IPS-20b (cell line): ENCODE data around the gene FBXL13.

ENCODE experiments used
- H3K27ac ChIP-seq: one replicate; pipeline ENCODE4 v1.5.1; 2013; ENCODE audit warnings: low read length
- H3K27me3 ChIP-seq: 2 replicates; pipeline ENCODE4 v1.6.1; 2013; ENCODE audit warnings: mild to moderate bottlenecking, low read length, inconsistent platforms; ENCODE audit not compliant: insufficient read depth
- H3K36me3 ChIP-seq: 2 replicates; pipeline ENCODE4 v1.6.1; 2013; ENCODE audit warnings: low read depth, mild to moderate bottlenecking, inconsistent platforms, low read length, moderate library complexity; ENCODE audit not compliant: insufficient read depth
- H3K4me1 ChIP-seq: 2 replicates; pipeline ENCODE4 v1.6.1; 2013; ENCODE audit warnings: mild to moderate bottlenecking, control low read depth, inconsistent platforms, low read length, moderate library complexity; ENCODE audit not compliant: insufficient read depth
- H3K4me3 ChIP-seq: 2 replicates; pipeline ENCODE4 v1.5.1; 2013; ENCODE audit warnings: mild to moderate bottlenecking, low read length, inconsistent platforms
- H3K9ac ChIP-seq: 2 replicates; pipeline ENCODE4 v1.6.1; 2013; ENCODE audit warnings: low read depth, mild to moderate bottlenecking, inconsistent platforms, low read length, moderate library complexity
- H3K9me3 ChIP-seq: 2 replicates; pipeline ENCODE4 v1.6.1; 2013; ENCODE audit warnings: mild to moderate bottlenecking, low read depth, low read length, inconsistent platforms; ENCODE audit not compliant: insufficient read depth

The FBXL13 gene

DNA sequence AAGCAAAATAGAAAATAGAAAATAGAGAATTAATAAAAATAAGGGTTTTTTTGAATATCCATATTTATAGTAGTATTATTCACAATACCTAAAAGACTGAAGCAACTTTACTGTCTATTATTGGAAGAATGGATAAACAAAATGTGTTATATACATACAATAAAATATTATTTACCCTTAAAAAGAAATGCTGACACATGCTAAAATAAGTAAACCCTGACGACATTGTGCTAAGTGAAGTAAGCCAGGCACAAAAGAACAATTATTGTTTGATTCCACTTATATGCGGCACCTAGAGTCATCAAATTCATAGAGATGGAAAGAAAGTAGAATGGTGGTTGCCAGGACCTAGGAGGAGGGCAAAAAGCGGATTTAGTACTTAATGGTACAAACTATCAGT, 122.8 kb downstream of the FBXL13 start:
- no peaks in the 10 kb centered on the region for H3K4me1 ChIP-seq

DNA sequence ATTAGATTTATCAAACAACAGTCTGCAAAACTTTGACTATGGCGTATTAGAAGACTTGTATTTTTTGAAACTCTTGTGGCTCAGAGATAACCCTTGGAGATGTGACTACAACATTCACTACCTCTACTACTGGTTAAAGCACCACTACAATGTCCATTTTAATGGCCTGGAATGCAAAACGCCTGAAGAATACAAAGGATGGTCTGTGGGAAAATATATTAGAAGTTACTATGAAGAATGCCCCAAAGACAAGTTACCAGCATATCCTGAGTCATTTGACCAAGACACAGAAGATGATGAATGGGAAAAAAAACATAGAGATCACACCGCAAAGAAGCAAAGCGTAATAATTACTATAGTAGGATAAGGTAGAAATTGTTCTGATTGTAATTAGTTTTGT, 130.4 kb downstream of the FBXL13 start:
- peaks cover 38% of the 10 kb centered on the region for H3K4me1 ChIP-seq
- no peaks in the 10 kb centered on the region for H3K36me3 ChIP-seq
- H3K9ac ChIP-seq, result no peak overlapping the region
- H3K9me3 ChIP-seq, result no peaks in the 10 kb centered on the region
- no peaks in the 10 kb centered on the region for H3K27me3 ChIP-seq
- peak overlapping the region; percentile 46 for H3K4me3 ChIP-seq
- H3K27ac ChIP-seq, result no peak overlapping the region

More for the DNA sequence above, 122.8 kb downstream of the FBXL13 start:
- Histone ChIP-seq H3K4me3 (no peak overlapping the region), H3K36me3 (no peaks in the 10 kb centered on the region), H3K9ac (no peak overlapping the region), H3K27ac (no peak overlapping the region), H3K9me3 (no peaks in the 10 kb centered on the region), H3K27me3 (no peaks in the 10 kb centered on the region)

DNA sequence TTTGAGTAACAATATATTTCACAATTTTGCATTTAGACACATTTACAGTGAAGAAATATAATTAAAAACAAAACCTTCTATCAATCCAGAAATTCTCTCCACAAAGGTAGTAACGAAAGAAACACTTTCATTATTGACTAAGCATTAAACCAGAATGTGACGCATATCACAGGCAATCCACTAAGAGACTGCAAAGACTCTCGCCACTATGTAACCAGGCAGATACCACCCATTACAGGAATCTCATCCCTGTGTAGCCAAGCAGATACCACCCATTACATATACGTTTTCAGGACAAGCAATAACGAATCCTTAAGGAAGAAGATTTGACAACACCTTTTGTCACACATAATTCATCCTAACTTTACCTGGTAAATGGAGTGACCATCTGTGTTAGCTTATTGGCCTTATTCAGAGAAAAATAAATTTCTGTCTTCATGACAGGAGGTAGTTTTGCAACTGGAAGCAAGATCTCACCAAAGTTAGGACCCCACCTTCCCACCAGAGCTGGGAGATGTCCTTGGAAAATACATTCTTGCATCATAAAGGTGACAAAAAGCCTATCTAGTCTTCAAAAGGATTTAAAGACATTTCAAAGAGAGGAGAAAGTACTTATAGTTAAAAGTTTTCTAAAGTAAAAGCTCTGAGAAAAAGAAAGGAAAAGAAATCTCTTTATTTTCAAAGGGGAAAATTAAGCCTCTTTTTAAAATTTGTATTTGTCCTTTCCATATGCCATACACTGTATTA, 131.0 kb downstream of the FBXL13 start:
- H3K4me3 ChIP-seq, result peak overlapping the region; percentile 46
- H3K27ac ChIP-seq, result no peak overlapping the region
- no peaks in the 10 kb centered on the region for H3K9me3 ChIP-seq
- H3K4me1 ChIP-seq, result peaks cover 44% of the 10 kb centered on the region
- no peaks in the 10 kb centered on the region for H3K36me3 ChIP-seq
- peak overlapping the region; percentile 2; the same call in 1 of the 2 replicates for H3K9ac ChIP-seq
- H3K27me3 ChIP-seq, result no peaks in the 10 kb centered on the region

DNA sequence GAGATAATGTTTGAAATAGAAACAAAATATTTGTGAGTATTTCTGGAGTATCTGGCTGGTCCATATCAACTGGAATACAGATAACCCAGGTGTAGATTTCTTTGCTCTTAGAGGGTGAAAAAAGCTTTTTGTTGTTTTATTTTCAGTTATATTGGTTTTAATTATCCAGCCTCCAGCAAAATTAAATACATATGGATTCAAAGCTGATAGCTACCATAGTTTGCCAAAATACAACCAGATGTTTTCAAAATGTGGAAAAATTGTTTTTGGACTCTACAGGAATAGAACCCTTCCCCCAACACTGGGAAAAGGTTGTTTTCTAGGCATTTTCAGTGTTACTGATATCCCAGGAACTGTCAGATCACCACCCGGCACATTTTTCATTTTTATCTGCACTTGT, 131.7 kb downstream of the FBXL13 start:
- peak overlapping the region; percentile 2; the same call in 1 of the 2 replicates for H3K9ac ChIP-seq
- peak overlapping the region; percentile 29 for H3K27ac ChIP-seq
- peak overlapping the region; percentile 46 for H3K4me3 ChIP-seq
- peaks cover 51% of the 10 kb centered on the region for H3K4me1 ChIP-seq
- no peaks in the 10 kb centered on the region for H3K36me3 ChIP-seq
- H3K9me3 ChIP-seq, result no peaks in the 10 kb centered on the region
- H3K27me3 ChIP-seq, result no peaks in the 10 kb centered on the region

DNA sequence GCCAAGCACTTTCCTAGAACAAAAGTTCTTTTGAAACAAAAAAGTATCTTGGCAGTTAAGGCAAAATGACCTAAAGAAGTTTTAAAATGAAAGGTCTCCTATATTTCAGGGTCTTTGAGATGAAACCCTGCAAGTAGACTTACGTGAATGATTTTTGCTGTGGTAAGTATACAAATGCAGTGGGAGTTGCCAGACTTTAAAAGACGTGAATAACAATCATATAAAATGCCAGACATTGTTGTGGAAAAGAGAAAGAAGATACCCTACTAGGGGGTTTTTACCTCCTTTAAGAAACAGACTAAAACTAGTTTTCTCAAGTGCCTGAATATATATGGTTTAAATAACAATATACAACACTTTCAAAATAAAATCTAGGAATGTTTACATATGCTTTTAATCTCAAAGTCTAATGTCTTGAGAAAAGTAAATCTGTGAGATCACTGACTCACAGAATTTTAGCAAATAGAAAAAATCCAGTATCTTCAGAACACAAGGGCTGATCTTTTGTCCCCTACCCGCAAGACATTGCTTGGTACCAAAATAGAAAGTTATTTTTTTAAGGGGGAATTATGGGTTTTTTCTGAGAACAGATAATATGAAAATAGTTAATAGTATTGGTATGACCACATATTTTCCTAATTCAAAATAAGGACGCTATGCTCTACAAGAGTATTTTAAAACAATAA, 132.3 kb downstream of the FBXL13 start:
- Histone ChIP-seq H3K36me3 (no peaks in the 10 kb centered on the region), H3K9ac (peak overlapping the region; percentile 2; the same call in 1 of the 2 replicates), H3K4me3 (peak overlapping the region; percentile 46), H3K9me3 (no peaks in the 10 kb centered on the region), H3K27me3 (no peaks in the 10 kb centered on the region), H3K4me1 (peaks cover 53% of the 10 kb centered on the region), H3K27ac (peak overlapping the region; percentile 29)

DNA sequence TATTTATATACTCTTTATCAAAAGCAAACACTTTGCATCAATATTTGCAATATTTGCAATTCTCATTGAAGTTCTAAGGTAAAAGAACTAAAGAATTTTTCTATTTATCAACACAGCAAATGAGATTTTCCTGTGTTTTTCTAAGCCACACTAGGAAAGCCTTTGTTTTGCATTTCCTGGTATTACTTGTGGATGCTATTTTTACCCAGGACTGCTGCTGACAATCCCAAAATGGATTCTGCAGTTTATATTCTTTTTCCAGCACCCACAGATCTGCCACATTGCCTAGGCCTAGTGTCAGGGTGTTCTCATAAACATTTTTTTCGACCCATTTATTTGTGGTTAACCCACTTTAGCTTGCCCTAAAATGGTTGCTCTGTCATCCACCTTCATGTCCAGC, 135.9 kb downstream of the FBXL13 start:
- H3K4me1 ChIP-seq, result peaks cover 57% of the 10 kb centered on the region
- H3K36me3 ChIP-seq, result no peaks in the 10 kb centered on the region
- H3K9me3 ChIP-seq, result no peaks in the 10 kb centered on the region
- no peak overlapping the region for H3K4me3 ChIP-seq
- no peak overlapping the region for H3K9ac ChIP-seq
- H3K27me3 ChIP-seq, result no peaks in the 10 kb centered on the region
- H3K27ac ChIP-seq, result no peak overlapping the region

DNA sequence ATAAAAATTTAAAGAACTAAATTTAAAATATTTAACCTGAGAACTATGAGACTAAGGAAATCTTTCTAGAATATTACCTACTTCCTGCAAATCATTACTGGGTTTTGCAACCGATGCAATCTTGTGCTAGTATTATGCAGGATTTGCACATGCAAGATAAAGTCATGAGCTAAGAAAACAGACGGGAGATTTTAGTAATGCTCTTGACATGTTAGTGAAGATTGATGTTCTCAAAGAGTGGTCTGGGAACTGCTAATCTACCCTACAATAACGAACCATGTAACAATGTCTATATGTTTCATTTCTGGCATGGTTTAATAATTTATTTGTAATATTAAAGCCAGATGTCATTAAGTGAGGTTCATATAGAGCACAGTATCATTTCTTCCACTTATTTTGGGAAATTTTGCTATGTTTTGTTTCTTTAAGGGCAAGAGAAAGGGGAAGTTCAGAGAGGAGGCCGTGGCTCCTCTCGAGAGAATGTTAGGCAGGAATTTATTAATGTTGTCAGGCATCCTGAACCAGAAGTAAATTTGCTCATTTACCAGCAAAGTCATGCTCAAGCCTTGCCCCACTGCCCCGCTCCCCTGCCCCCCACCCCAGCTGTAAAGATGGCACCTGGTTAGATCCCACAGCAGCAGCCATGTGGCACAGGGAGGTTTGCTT, 139.0 kb downstream of the FBXL13 start:
- Histone ChIP-seq H3K36me3 (no peaks in the 10 kb centered on the region), H3K9me3 (no peaks in the 10 kb centered on the region), H3K27ac (no peak overlapping the region), H3K4me3 (no peak overlapping the region), H3K4me1 (peaks cover 49% of the 10 kb centered on the region), H3K9ac (no peak overlapping the region), H3K27me3 (no peaks in the 10 kb centered on the region)

DNA sequence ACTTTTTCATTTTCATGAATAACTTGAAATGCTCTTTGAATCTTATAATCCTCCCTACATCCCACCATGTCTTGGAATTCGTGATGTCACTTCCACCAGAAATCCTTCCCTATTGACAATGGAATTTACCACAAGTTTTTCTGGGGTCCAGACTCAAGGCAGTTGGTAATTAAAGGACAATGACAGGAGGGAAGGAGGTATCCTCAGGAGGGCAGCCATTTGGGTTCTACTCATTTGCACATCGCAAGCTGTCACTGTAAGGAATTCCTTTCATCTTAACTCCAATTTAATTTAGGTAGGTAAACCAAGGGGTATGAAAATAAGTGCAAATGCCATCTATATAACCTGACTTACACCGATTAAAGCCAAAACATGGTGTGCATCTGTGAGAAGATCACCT, 139.9 kb downstream of the FBXL13 start:
- Histone ChIP-seq H3K27me3 (no peaks in the 10 kb centered on the region), H3K27ac (no peak overlapping the region), H3K4me1 (peaks cover 49% of the 10 kb centered on the region), H3K9ac (peak overlapping the region; percentile 74; the same call in 1 of the 2 replicates), H3K4me3 (peak overlapping the region; percentile 44; the same call in 1 of the 2 replicates), H3K36me3 (no peaks in the 10 kb centered on the region), H3K9me3 (no peaks in the 10 kb centered on the region)

DNA sequence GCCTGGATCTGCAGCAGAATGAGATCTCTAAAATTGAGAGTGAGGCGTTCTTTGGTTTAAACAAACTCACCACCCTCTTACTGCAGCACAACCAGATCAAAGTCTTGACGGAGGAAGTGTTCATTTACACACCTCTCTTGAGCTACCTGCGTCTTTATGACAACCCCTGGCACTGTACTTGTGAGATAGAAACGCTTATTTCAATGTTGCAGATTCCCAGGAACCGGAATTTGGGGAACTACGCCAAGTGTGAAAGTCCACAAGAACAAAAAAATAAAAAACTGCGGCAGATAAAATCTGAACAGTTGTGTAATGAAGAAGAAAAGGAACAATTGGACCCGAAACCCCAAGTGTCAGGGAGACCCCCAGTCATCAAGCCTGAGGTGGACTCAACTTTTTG, 140.4 kb downstream of the FBXL13 start:
- Histone ChIP-seq H3K9ac (peak overlapping the region; percentile 74), H3K36me3 (no peaks in the 10 kb centered on the region), H3K27me3 (no peaks in the 10 kb centered on the region), H3K4me1 (peaks cover 49% of the 10 kb centered on the region), H3K9me3 (no peaks in the 10 kb centered on the region), H3K4me3 (peak overlapping the region; percentile 44), H3K27ac (no peak overlapping the region)

DNA sequence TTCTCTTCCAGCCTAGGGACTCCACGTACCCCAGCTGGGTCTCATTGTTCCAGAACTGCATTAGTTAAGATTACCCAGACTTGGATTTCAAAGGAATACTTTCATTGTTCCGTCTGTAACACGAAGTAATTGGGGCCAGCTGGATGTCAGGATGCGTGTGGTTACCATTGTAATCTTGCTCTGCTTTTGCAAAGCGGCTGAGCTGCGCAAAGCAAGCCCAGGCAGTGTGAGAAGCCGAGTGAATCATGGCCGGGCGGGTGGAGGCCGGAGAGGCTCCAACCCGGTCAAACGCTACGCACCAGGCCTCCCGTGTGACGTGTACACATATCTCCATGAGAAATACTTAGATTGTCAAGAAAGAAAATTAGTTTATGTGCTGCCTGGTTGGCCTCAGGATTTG, 140.8 kb downstream of the FBXL13 start:
- H3K36me3 ChIP-seq, result no peaks in the 10 kb centered on the region
- H3K9me3 ChIP-seq, result no peaks in the 10 kb centered on the region
- no peaks in the 10 kb centered on the region for H3K27me3 ChIP-seq
- H3K4me1 ChIP-seq, result peaks cover 45% of the 10 kb centered on the region
- peak overlapping the region; percentile 74 for H3K9ac ChIP-seq
- peak overlapping the region; percentile 44 for H3K4me3 ChIP-seq
- H3K27ac ChIP-seq, result no peak overlapping the region

DNA sequence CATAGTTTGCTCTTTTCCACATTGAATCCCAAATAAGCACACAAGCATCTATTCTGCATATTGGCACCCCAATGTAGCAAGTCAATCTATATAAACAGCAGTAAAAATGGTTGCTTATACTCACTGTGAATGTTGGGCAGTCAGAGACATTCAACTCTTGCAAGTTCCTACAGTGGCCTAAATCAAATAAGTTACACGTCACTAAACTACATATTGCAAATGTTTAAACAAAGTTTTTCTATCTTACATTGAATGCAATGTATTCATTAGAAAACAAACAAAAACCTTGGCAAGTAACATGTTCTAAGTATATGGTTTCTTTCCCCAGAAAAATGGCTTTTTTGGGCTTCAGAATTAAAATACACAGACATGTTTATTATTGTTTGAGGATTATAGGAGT, 142.8 kb downstream of the FBXL13 start:
- H3K27ac ChIP-seq, result no peak overlapping the region
- H3K4me1 ChIP-seq, result peaks cover 47% of the 10 kb centered on the region
- H3K36me3 ChIP-seq, result no peaks in the 10 kb centered on the region
- no peaks in the 10 kb centered on the region for H3K27me3 ChIP-seq
- no peaks in the 10 kb centered on the region for H3K9me3 ChIP-seq
- H3K4me3 ChIP-seq, result no peak overlapping the region
- H3K9ac ChIP-seq, result no peak overlapping the region
